ENCODE measurements around the gene IFNGR1.

IFNGR1 gene

GRCh38 chr6:137193256-137194070 is 25.7 kb downstream of the IFNGR1 start:
- H4K20me1 ChIP-seq (ENCODE audit: insufficient read depth): no peaks in the 10 kb centered on the region
- TF ChIP-seq CTCF (conservative IDR thresholded peaks at IDR 0.05; ENCODE audit: low read depth, low read length): no peak
- no peaks in the 10 kb centered on the region for H3K27me3 ChIP-seq (ENCODE audit: insufficient read depth, low read depth)
- H3K36me3 ChIP-seq (ENCODE audit: insufficient read depth): no peaks in the 10 kb centered on the region
- no peak overlapping the region for H3K4me3 ChIP-seq (IDR thresholded peaks at IDR 0.05; ENCODE audit: insufficient read depth, low read depth, low read length)
- no peaks in the 10 kb centered on the region for H3K4me1 ChIP-seq (ENCODE audit: low read depth, poor library complexity, severe bottlenecking)
- no peaks in the 10 kb centered on the region for H3K79me2 ChIP-seq (ENCODE audit: insufficient read depth, low read depth)
- H3K9ac ChIP-seq: no peak overlapping the region
- H2AFZ ChIP-seq (ENCODE audit: low read depth): no peak overlapping the region
- no peak overlapping the region for H3K4me2 ChIP-seq
- no peak overlapping the region for H3K27ac ChIP-seq

- Histone ChIP-seq H3K4me2 (no peak overlapping the region), H3K27ac (no peak overlapping the region), H3K27me3 (ENCODE audit: insufficient read depth, low read depth) (no peaks in the 10 kb centered on the region), H3K79me2 (ENCODE audit: insufficient read depth, low read depth) (no peaks in the 10 kb centered on the region), H3K4me1 (ENCODE audit: low read depth, poor library complexity, severe bottlenecking) (no peaks in the 10 kb centered on the region), H2AFZ (ENCODE audit: low read depth) (no peak overlapping the region), H3K36me3 (ENCODE audit: insufficient read depth) (no peaks in the 10 kb centered on the region), H3K9ac (no peak overlapping the region), H4K20me1 (ENCODE audit: insufficient read depth) (no peaks in the 10 kb centered on the region), H3K4me3 (IDR thresholded peaks at IDR 0.05; ENCODE audit: insufficient read depth, low read depth, low read length) (no peak overlapping the region)
- TF ChIP-seq CTCF (conservative IDR thresholded peaks at IDR 0.05; ENCODE audit: low read depth, low read length): no peak
These were observed 26.4 kb downstream of the IFNGR1 start for GRCh38 chr6:137192821-137193220.

GRCh38 chr6:137191670-137192069 is 27.5 kb downstream of the IFNGR1 start:
- H3K36me3 ChIP-seq (ENCODE audit: insufficient read depth): no peaks in the 10 kb centered on the region
- H3K79me2 ChIP-seq (ENCODE audit: insufficient read depth, low read depth): no peaks in the 10 kb centered on the region
- no peak overlapping the region for H3K4me2 ChIP-seq
- H3K9ac ChIP-seq: no peak overlapping the region
- H3K4me3 ChIP-seq (IDR thresholded peaks at IDR 0.05; ENCODE audit: insufficient read depth, low read depth, low read length): no peak overlapping the region
- TF ChIP-seq CTCF (conservative IDR thresholded peaks at IDR 0.05; ENCODE audit: low read depth, low read length): no peak
- no peak overlapping the region for H3K27ac ChIP-seq
- H2AFZ ChIP-seq (ENCODE audit: low read depth): no peak overlapping the region
- no peaks in the 10 kb centered on the region for H4K20me1 ChIP-seq (ENCODE audit: insufficient read depth)
- no peaks in the 10 kb centered on the region for H3K4me1 ChIP-seq (ENCODE audit: low read depth, poor library complexity, severe bottlenecking)
- no peaks in the 10 kb centered on the region for H3K27me3 ChIP-seq (ENCODE audit: insufficient read depth, low read depth)

- H3K4me1 ChIP-seq (ENCODE audit: low read depth, poor library complexity, severe bottlenecking): no peaks in the 10 kb centered on the region
- H2AFZ ChIP-seq (ENCODE audit: low read depth): no peak overlapping the region
- no peaks in the 10 kb centered on the region for H3K27me3 ChIP-seq (ENCODE audit: insufficient read depth, low read depth)
- no peaks in the 10 kb centered on the region for H3K36me3 ChIP-seq (ENCODE audit: insufficient read depth)
- H4K20me1 ChIP-seq (ENCODE audit: insufficient read depth): no peaks in the 10 kb centered on the region
- no peak overlapping the region for H3K4me2 ChIP-seq
- no peak overlapping the region for H3K9ac ChIP-seq
- no peak overlapping the region for H3K27ac ChIP-seq
- no peaks in the 10 kb centered on the region for H3K79me2 ChIP-seq (ENCODE audit: insufficient read depth, low read depth)
- no peak for TF ChIP-seq CTCF (conservative IDR thresholded peaks at IDR 0.05; ENCODE audit: low read depth, low read length)
- no peak overlapping the region for H3K4me3 ChIP-seq (IDR thresholded peaks at IDR 0.05; ENCODE audit: insufficient read depth, low read depth, low read length)
These were observed 27.9 kb downstream of the IFNGR1 start for GRCh38 chr6:137191236-137191635.

Data from KMS-11 (cell line).